Measurements from ENCODE around the gene METTL27.
"Not testable (repeated sequence)": the region's sequence is repeated elsewhere in the genome, so short reads cannot be mapped to it uniquely, and the experiment has no call there.

Gene METTL27

DNA sequence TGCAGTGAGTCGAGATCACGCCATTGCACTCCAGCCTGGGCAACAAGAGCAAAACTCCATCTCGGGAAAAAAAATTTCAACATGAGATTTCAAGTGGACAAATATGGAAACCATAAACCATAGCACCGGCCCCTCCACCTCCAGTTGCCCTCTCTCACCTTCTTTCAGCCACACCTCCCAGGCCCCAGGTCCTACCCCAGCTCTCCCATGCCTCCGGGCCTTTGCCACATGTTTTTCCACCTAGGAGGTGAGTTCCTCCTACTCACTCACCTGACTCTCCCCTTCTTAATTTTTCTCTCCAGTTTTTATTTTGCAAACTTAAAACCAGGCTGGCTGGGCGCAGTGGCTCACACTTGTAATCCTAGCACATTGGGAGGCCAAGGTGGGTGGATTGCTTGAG lies 25.2 kb downstream of the METTL27 start:
- no peak for DNase-seq (ENCODE audit: low read depth)

DNA sequence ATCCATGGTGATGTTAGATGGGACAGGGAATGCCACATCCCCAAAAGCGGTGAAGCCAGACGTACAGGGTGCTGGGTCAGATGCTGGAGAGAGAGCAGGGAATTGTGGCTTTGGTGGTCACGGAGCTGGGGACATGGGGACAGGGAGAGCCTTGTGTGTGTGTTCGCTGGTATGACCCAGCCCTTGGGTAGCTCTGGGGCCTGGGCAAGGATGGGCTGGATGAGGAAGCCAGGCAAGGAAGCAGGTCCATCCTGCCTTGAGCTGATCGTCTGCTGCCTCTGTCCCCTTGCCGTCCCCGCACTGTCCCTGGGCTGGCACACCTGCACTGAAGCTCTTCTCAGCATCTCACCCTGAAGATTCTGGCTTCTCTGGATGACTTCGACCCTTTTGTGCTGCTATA lies 26.9 kb downstream of the METTL27 start:
- no peak for DNase-seq (ENCODE audit: low read depth)

DNA sequence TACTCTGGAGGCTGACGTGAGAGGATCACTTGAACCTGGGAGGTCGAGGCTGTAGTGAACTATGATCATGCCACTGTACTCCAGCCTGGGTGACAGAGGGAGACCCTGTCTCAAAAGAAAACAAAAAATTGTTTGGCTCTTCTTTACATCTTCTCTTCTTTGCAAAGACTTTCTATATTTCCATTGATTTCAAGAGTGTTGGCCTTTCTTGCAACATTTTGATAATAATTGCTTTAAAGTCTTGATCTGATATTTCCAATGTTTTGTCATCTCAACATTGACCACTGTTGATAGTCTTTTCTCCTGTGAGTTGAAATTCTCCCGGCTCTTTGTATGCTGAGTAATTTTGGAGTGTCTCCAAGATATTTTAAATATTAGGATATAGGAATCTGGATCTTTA lies 29.3 kb downstream of the METTL27 start:
- DNase-seq (ENCODE audit: low read depth) = no peak

DNA sequence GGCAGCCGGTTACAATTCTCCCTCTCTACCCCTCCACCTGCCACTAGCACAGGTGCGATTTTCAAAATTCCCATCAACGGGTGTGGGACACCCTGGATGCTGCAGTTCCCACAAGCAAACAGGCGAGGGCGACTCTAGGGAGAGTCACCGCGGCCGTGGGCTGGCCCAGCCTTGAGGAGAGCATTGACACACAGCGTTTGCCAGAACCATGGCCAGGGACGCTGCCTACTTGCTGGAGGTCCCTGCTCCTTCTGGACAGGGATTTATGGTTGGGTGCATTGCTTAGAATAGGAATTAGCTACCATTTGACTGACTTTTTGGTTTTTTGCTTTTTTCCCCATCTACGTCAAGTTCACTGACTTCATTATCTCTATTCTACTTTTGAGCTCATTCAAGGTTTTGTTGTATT lies 30.6 kb downstream of the METTL27 start:
- DNase-seq (ENCODE audit: low read depth) = peak; percentile 45

DNA sequence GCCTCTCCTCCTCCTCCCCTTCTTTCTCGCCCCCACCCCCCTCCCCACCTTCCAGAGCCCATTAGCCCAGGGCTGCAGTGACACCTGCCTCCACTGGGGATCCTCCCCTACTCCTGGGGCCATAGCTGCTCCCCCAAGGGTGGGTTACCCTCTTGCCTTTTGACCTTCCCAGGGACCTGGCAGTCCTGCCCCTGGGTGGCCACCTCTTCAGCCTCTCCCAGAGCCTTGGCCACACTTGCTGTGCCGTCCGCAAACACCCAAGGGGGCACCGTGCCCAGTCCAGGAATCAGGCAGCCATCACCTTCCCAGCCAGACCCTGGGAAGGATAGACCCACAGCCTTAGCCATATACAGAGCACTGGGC lies 31.3 kb downstream of the METTL27 start:
- no peak for DNase-seq (ENCODE audit: low read depth)

DNA sequence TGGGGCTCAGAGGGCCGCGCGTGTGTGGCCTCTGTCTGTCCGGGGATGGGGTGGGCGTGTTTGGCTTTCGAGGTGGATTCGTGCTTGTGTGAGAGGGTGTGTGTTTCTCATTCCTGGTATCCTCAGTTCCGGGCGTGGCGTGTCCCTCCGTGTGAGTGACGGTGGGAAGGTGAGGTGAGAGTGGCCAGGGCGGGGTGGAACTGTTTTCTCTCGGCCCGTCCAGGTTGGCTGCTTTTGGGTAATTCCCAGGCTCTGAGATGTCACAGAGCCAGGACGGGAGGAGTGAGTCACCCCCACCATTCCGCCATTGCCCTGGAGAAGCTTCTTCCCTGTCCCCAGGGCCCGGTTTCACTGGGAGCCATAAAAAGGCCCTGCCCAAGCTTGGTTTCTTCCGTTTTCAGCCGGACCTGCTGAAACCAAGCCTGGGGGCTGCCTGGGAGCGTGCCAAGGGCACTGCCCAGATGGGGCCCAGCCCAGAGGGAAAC lies 32.8 kb downstream of the METTL27 start:
- no peak for DNase-seq (ENCODE audit: low read depth)

DNA sequence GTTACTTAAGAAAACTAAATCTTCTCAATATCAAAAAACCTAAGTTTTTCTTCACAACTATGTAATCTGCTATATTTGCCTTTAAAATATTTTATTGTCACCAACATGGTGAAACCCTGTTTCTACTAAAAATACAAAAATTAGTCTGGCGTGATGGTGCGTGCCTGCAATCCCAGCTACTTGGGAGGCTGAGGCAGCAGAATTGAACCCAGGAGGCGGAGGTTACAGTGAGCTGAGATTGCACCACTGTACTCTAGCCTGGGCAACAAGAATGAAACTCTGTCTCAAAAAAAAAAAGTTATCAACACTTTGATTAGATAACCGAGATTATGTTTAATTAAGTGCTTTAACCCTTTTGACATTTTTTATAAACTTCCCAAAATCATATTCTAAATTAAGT lies 39.9 kb downstream of the METTL27 start:
- DNase-seq (ENCODE audit: low read depth) = no peak

DNA sequence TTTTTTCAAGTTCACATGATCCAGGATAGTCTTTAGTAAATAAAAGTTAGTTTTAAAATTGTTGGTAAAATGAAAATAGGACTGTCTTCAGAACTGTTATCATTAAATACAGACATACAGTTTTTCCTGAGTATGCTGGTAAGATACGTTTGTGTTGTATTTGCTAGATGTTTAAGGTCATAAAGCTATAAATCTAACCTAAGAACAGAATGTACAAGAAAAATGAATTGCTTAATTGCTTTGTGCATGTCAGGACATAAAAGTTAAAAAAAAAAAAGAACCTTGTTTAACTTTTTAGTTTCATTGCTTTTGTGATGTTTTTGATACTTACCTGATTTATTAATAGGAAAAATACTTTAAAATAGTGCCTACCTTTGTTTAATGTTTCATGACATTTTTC lies 40.7 kb downstream of the METTL27 start:
- DNase-seq (ENCODE audit: low read depth) = peak; percentile 53

DNA sequence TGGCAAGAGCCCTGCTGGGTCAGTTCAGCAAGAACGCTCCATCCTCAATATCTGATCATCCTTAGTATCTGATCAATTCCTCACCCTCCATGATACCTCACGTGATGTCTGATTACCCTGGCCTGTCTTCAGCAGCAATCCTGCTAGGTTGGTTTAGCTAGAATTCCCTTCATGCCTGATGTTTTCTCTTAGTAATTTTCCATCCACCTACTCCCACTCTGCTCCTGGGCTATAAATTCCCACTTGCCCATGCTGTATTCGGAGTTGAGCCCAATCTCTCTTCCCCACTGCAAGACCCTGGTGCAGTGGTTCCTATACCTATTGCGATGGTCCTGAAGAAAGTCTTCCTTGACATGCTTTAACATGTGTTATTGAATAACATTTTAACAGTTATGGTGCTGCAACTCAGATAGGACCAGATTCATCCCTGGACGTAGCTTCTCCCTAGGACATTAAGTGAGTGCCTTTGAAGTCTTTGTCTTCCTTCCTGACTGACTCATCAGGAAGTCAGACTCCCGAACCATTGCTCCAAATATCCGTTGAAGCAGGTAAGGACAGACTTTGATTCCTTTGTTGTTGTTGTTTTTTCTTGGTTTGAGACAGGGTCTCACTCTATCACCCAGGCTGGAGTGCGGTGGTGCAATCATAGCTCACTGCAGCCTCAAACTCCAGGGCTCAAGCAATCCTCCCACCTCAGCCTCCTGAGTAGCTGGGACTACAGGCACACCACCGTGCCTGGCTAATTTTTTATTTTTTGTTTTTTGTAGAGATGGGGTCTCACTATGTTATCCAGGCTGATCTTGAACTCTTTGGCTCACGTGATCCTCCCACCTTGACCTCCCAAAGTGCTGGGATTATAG lies 42.8 kb downstream of the METTL27 start:
- DNase-seq (ENCODE audit: low read depth) = no peak

DNA sequence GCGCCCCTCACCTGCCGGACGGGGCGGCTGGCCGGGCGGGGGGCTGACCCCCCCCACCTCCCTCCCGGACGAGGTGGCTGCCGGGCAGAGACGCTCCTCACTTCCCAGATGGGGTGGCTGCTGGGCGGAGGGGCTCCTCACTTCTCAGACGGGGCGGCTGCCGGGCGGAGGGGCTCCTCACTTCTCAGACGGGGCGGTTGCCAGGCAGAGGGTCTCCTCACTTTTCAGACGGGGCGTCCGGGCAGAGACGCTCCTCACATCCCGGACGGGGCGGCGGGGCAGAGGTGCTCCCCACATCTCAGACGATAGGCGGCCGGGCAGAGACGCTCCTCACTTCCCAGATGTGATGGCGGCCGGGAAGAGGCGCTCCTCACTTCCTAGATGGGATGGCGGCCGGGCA lies 45.1 kb downstream of the METTL27 start:
- DNase-seq (ENCODE audit: low read depth) = not testable (repeated sequence)

DNA sequence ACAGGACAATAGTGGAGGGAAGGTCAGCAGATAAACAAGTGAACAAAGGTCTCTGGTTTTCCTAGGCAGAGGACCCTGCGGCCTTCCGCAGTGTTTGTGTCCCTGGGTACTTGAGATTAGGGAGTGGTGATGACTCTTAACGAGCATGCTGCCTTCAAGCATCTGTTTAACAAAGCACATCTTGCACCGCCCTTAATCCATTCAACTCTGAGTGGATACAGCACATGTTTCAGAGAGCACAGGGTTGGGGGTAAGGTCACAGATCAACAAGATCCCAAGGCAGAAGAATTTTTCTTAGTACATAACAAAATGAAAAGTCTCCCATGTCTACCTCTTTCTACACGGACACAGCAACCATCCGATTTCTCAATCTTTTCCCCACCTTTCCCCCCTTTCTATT lies 45.7 kb downstream of the METTL27 start:
- DNase-seq (ENCODE audit: low read depth) = not testable (repeated sequence)

DNA sequence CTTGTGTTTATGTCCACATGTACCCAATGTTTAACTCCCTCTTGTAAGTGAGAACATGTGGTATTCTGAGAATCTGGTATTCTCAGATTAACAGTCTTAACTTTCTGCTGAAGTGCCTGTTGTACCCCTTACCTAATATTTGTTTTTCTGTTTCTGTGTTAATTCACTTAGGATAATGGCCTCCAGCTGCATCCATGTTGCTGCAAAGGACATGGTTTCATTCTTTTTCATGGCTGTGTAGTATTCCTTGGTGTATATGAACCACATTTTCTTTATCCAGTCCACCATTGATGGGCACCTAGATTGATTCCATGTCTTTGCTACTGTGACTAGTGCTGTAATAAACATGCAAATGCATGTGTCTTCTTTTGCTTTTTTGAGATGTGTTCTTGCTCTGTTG lies 47.1 kb downstream of the METTL27 start:
- not testable (repeated sequence) for DNase-seq (ENCODE audit: low read depth)

DNA sequence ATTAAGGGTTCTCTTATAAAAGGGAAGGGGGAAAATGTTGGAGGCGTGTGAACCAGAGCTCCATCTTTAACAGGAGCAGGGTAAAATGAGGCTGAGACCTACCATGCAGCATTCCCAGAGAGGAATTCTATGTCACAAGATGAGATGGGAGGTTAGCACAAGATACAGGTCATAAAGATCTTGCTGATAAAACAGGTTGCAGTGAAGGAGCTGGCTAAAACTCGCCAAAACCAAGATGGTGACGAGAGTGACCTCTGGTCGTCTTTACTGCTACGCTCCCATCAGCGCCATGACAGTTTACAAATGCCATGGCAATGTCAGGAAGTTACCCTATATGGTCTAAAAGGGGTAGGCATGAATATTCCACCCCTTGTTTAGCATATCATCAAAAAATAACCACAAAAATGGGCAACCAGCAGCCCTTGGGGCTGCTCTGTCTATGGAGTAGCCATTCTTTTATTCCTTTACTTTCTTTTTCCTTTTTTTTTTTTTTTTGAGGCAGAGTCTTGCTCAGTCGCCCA lies 51.1 kb downstream of the METTL27 start:
- DNase-seq (ENCODE audit: low read depth) = not testable (repeated sequence)

DNA sequence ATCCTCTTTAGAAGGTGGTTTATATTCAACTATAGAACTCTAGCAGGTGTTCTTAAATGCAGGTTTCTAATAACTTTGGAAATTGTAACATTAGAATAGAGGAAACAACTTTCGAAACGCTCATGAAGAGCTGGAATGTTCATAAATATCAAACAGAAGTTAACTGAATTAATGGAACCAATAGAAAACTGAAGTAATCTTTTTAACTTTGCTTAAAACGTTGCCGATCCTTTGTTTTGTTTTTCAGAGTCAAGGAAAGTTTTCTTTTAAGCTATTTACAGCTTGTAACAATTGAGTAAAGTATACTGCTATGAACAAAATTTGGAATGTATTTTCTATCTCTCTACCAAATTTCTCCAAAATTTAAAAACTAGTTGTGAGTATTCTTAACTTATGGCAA lies 53.3 kb downstream of the METTL27 start:
- DNase-seq (ENCODE audit: low read depth) = no peak

DNA sequence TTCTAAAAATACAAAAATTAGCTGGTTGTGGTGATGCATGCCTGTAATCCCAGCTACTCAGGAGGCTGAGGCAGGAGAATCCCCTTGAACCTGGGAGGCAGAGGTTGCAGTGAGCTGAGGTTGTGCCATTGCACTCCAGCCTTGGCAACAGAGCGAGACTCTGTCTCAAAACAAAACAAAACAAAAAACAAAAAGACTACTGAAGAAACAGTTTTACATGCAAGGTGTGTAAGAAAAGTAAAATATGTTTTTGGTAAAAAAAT lies 54.6 kb downstream of the METTL27 start:
- not testable (repeated sequence) for DNase-seq (ENCODE audit: low read depth)

DNA sequence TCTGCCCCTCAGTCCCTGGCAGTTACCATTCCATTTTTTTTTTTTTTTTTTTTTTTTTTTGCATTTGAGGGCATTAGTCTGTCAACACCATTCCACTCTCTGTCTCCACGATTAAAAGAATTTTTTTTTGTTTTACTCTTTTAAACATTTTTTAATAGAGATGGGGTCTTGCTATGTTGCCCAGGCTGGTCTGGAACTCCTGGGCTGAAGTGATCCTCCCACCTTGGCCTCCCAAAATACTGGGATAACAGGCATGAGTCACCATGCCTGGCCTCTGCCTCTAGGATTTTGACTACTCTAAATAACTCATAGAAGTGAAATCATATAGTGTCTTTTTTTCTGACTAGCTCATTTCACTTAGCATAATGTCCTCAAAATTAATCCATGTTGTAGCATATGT lies 55.7 kb downstream of the METTL27 start:
- DNase-seq (ENCODE audit: low read depth) = no peak
